KMS-11 (cell line): Measurements from ENCODE around the gene UAP1.

Source experiments
- H2AFZ ChIP-seq: fragments of 200-600 bp; sonication (generic); 2 replicates; pipeline ENCODE4 v1.6.1; 2016; ENCODE audit warnings: antibody characterized with exemption, mixed run types, low read depth
- H3K27ac ChIP-seq: fragments of 200-600 bp; sonication (generic); 2 replicates; pipeline ENCODE4 v1.6.1; 2016; ENCODE audit warnings: mild to moderate bottlenecking, mixed run types
- H3K27me3 ChIP-seq: fragments of 200-600 bp; sonication (generic); 2 replicates; pipeline ENCODE4 v1.6.1; 2017; ENCODE audit warnings: mild to moderate bottlenecking, low read depth, mixed run types, moderate library complexity; ENCODE audit not compliant: insufficient read depth
- H3K36me3 ChIP-seq: fragments of 200-600 bp; sonication (generic); 2 replicates; pipeline ENCODE4 v1.6.1; 2017; ENCODE audit warnings: mild to moderate bottlenecking, mixed run types; ENCODE audit not compliant: insufficient read depth
- H3K4me1 ChIP-seq: fragments of 200-600 bp; sonication (generic); 2 replicates; pipeline ENCODE4 v1.6.1; 2016; ENCODE audit warnings: mild to moderate bottlenecking, low read depth, mixed run types; ENCODE audit not compliant: poor library complexity, severe bottlenecking
- H3K4me2 ChIP-seq: fragments of 200-600 bp; sonication (generic); 2 replicates; pipeline ENCODE4 v1.7.0; 2016; ENCODE audit warnings: mild to moderate bottlenecking, mixed run types
- H3K4me3 ChIP-seq: fragments of 200-600 bp; sonication (generic); IDR thresholded peaks from 2 replicates; pipeline ENCODE4 v1.6.1; 2017; ENCODE audit warnings: low read depth, low read length, mixed read lengths; ENCODE audit not compliant: insufficient read depth
- H3K79me2 ChIP-seq: fragments of 200-600 bp; sonication (generic); 2 replicates; pipeline ENCODE4 v1.6.1; 2016; ENCODE audit warnings: low read depth, mixed run types; ENCODE audit not compliant: insufficient read depth
- H3K9ac ChIP-seq: fragments of 200-600 bp; sonication (generic); 2 replicates; pipeline ENCODE4 v1.6.1; 2016; ENCODE audit warnings: mild to moderate bottlenecking, mixed run types
- H4K20me1 ChIP-seq: fragments of 200-600 bp; sonication (generic); 2 replicates; pipeline ENCODE4 v1.6.1; 2016; ENCODE audit warnings: mild to moderate bottlenecking, mixed run types; ENCODE audit not compliant: insufficient read depth
- CTCF ChIP-seq: fragments of 200-600 bp; sonication (generic); conservative IDR thresholded peaks from 2 replicates; pipeline ENCODE4 v1.6.1; 2017; ENCODE audit warnings: low read depth, mild to moderate bottlenecking, antibody characterized with exemption, low read length, moderate library complexity, mixed read lengths

Gene UAP1

GRCh38 chr1:162587347-162587746 is 25.8 kb downstream of the UAP1 start:
- no peak for TF ChIP-seq CTCF

GRCh38 chr1:162587761-162588260 is 26.3 kb downstream of the UAP1 start:
- H3K36me3 ChIP-seq = peaks cover 24% of the 10 kb centered on the region; the same call in 1 of the 2 replicates

More at GRCh38 chr1:162587347-162587746, 25.8 kb downstream of the UAP1 start:
- Histone ChIP-seq H3K9ac (peak overlapping the region; percentile 23; the same call in 1 of the 2 replicates), H3K27ac (peak overlapping the region; percentile 73), H3K27me3 (no peaks in the 10 kb centered on the region), H3K4me2 (peak overlapping the region; percentile 99), H3K4me3 (peak overlapping the region; percentile 60), H3K36me3 (peaks cover 24% of the 10 kb centered on the region; the same call in 1 of the 2 replicates), H3K4me1 (peaks cover 99% of the 10 kb centered on the region), H4K20me1 (no peaks in the 10 kb centered on the region), H2AFZ (no peak overlapping the region), H3K79me2 (peaks cover 68% of the 10 kb centered on the region)

GRCh38 chr1:162590101-162590500 is 28.6 kb downstream of the UAP1 start:
- H3K27ac ChIP-seq = peak overlapping the region; percentile 67

More at GRCh38 chr1:162587761-162588260, 26.3 kb downstream of the UAP1 start:
- Histone ChIP-seq H4K20me1 (no peaks in the 10 kb centered on the region), H3K79me2 (peaks cover 68% of the 10 kb centered on the region), H3K27ac (peak overlapping the region; percentile 73), H3K4me3 (no peak overlapping the region), H3K4me2 (peak overlapping the region; percentile 99), H3K9ac (peak overlapping the region; percentile 23; the same call in 1 of the 2 replicates), H3K27me3 (no peaks in the 10 kb centered on the region), H3K4me1 (peaks cover 99% of the 10 kb centered on the region), H2AFZ (no peak overlapping the region)
- no peak for TF ChIP-seq CTCF

GRCh38 chr1:162590686-162591085 is 29.2 kb downstream of the UAP1 start:
- TF ChIP-seq CTCF = no peak
- Histone ChIP-seq H2AFZ (no peak overlapping the region), H3K9ac (peak overlapping the region; percentile 31; the same call in 1 of the 2 replicates), H3K27me3 (no peaks in the 10 kb centered on the region), H3K79me2 (peaks cover 68% of the 10 kb centered on the region), H3K4me1 (peaks cover 93% of the 10 kb centered on the region), H3K36me3 (peaks cover 32% of the 10 kb centered on the region; the same call in 1 of the 2 replicates), H4K20me1 (no peaks in the 10 kb centered on the region), H3K4me3 (no peak overlapping the region), H3K4me2 (peak overlapping the region; percentile 78), H3K27ac (peak overlapping the region; percentile 67)

More at GRCh38 chr1:162590101-162590500, 28.6 kb downstream of the UAP1 start:
- Histone ChIP-seq H3K9ac (peak overlapping the region; percentile 31; the same call in 1 of the 2 replicates), H3K4me2 (peak overlapping the region; percentile 78), H3K79me2 (peaks cover 69% of the 10 kb centered on the region), H3K4me1 (peaks cover 99% of the 10 kb centered on the region), H3K36me3 (peaks cover 29% of the 10 kb centered on the region; the same call in 1 of the 2 replicates), H2AFZ (no peak overlapping the region), H3K4me3 (no peak overlapping the region), H3K27me3 (no peaks in the 10 kb centered on the region), H4K20me1 (no peaks in the 10 kb centered on the region)
- no peak for TF ChIP-seq CTCF
